ENCODE measurements around the gene VPS54.

DNA sequence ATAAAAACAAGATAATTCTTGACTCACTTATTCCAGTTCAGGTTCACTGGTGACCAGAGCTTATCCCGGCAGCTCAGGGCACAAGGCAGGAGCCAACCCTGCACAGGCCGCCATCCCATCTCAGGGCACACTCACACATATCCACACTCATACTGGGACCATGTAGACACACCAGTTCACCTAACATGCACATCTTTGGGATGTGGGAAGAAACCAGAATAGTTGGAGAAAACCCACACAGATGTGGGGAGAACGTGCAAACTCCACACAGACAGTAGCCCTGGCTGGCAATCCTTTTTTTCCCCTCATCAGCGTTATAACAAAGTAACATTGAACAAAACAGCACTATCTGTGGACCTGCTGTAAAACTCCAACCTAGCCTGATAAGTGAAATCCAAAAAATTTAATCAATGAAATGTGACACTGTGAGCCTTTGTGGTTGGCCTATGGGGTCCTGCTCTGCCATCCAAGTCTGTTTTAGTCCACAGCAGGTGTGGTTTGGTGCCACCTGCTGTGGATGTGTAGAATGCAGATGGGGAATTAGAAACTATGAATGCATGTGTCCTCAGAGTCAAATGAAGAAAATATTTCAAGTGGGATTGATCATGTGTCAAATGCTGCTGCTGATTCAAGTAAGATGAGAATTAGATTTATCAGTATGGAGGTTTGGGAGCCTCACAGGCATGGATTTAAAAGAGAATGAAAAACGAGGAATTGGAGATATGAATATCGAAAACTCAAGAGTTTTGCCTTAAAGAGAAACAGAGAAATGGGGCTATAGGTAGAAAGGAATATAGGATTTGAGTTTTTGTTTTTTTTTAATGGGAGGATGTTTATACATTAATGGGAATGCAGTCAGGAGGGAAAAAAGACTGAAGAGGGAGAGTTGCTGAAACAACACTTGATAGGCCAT, 130.5 kb downstream of the VPS54 start:
- TF ChIP-seq, protein P1, sequence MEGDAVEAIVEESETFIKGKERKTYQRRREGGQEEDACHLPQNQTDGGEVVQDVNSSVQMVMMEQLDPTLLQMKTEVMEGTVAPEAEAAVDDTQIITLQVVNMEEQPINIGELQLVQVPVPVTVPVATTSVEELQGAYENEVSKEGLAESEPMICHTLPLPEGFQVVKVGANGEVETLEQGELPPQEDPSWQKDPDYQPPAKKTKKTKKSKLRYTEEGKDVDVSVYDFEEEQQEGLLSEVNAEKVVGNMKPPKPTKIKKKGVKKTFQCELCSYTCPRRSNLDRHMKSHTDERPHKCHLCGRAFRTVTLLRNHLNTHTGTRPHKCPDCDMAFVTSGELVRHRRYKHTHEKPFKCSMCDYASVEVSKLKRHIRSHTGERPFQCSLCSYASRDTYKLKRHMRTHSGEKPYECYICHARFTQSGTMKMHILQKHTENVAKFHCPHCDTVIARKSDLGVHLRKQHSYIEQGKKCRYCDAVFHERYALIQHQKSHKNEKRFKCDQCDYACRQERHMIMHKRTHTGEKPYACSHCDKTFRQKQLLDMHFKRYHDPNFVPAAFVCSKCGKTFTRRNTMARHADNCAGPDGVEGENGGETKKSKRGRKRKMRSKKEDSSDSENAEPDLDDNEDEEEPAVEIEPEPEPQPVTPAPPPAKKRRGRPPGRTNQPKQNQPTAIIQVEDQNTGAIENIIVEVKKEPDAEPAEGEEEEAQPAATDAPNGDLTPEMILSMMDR (IDR thresholded peaks at IDR 0.05) = peak; percentile 59 to 68 (median 64)
- TF ChIP-seq POLR2AphosphoS5 (IDR thresholded peaks at IDR 0.05) = no peak
- TF ChIP-seq EP300 (IDR thresholded peaks at IDR 0.05; ENCODE audit: low read depth) = no peak
- TF ChIP-seq POLR2A (IDR thresholded peaks at IDR 0.05) = no peak
